Right atrium auricular region (tissue), 2 donors: ENCODE data around the gene TEX28. TPM values are rescaled to one million over a fixed set of nuclear protein-coding genes. Genes with fewer than 3 reads are reported as not detected.
"Not testable (repeated sequence)": the region's sequence is repeated elsewhere in the genome, so short reads cannot be mapped to it uniquely, and the experiment has no call there.

Source experiments
- DNase-seq: peaks from one replicate; pipeline ENCODE4 v3.0.0-alpha.2; 2019; ENCODE audit warnings: low spot score
- H3K27ac ChIP-seq, 2 donors: fragments of 200-600 bp; sonication (generic); 1 replicate in 1 of 2; 2 replicates in 1 of 2; pipeline ENCODE4 v1.5.1; 2016 to 2019
- H3K27me3 ChIP-seq, 2 donors: fragments of 200-600 bp; sonication (generic); one replicate each; pipeline versions ENCODE4 v1.5.1 to v1.6.0; 2017 to 2019
- H3K36me3 ChIP-seq: fragments of 200-600 bp; sonication (generic); one replicate; pipeline ENCODE4 v1.5.1; 2016
- H3K4me1 ChIP-seq, 2 donors: fragments of 200-600 bp; sonication (generic); one replicate each; pipeline versions ENCODE4 v1.5.1 to v1.6.0; 2017 to 2019
- H3K4me3 ChIP-seq, 2 donors: fragments of 200-600 bp; sonication (generic); 1 replicate in 1 of 2; 2 replicates in 1 of 2; pipeline ENCODE4 v1.5.1; 2017 to 2019; ENCODE audit warnings: mild to moderate bottlenecking in 1 of 2, moderate library complexity in 1 of 2
- H3K9me3 ChIP-seq, 2 donors: fragments of 200-600 bp; sonication (generic); one replicate each; pipeline ENCODE4 v1.5.1; 2019
- CTCF ChIP-seq, 2 donors: fragments of 200-600 bp; sonication (generic); IDR thresholded peaks; one replicate each; pipeline ENCODE4 v1.5.1; 2019; ENCODE audit warnings: antibody characterized with exemption in 2 of 2
- total RNA-seq, 2 donors: library from RNA; depleted of rRNA; stranded (reverse); fragments of >200 nt; gene quantifications; one replicate each; pipeline ENCODE4 v1.1.0, GENCODE V29; 2016

The TEX28 gene
- total RNA-seq, 2 donors from 2014 or later = not detected

GRCh38 chrX:154308108-154308946 lies 13.4 kb upstream of the TEX28 start:
- Histone ChIP-seq H3K9me3 (no peaks in the 10 kb centered on the region), H3K27ac (no peak overlapping the region), H3K36me3 (no peaks in the 10 kb centered on the region), H3K4me1 (no peaks in the 10 kb centered on the region), H3K27me3 (no peaks in the 10 kb centered on the region), H3K4me3 (no peak overlapping the region)
- peak; percentile 45 to 81 for TF ChIP-seq CTCF (IDR thresholded peaks at IDR 0.05)
- DNase-seq = peak; percentile 73

DNA sequence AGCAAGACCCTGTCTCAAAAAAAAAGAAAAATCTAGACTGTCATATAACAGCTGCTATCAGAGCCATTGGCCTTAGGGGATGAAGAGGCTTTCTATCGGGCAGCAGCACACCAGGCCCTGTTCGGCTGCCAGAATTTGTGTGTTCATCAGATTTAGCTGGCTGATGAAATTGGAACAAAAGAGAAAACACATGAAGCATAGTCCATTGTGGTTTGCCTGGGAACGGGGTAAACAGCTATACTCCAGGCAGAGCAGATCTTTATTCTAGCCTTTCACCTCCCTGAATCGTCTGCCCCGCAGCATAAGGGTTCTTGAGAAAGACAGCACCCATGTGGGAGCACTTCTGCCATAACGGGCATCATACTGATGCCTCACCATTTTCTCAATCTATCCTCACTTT lies 12.3 kb upstream of the TEX28 start:
- Histone ChIP-seq H3K4me1 (no peaks in the 10 kb centered on the region), H3K9me3 (no peaks in the 10 kb centered on the region), H3K36me3 (no peaks in the 10 kb centered on the region), H3K27me3 (no peaks in the 10 kb centered on the region), H3K4me3 (no peak overlapping the region), H3K27ac (no peak overlapping the region)
- no peak for DNase-seq
- TF ChIP-seq CTCF (IDR thresholded peaks at IDR 0.05) = no peak

DNA sequence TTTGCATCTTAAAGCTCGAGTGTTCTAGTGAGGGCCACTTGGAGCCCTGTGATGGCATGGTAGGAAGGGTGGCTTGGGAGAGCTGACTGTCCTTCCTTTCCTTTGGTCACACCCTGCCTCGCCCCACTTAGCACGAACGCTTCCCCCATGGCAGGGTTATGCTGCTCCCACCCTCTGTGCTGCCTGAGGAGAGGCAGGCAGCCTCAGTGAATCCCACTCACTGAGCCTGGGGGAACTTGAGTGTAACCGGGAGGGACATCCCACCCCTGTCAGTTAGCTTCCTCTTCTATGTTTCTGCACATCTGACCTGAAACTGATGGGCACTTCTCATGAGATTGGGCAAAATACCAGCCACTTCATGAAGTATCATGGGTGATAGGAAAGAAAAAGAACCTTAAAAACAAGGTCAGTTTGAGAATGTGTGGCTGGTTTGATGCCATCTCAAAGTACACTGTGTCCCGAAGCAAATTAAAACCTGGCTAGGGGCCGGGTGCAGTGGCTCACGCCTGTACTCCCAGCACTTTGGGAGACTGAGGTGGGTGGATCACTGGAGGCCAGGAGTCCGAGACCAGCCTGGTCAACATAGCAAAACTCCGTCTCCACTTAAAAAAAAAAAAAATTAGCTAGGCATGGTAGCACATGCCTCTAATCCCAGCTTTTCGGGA lies 10.7 kb upstream of the TEX28 start:
- Histone ChIP-seq H3K9me3 (no peaks in the 10 kb centered on the region), H3K4me3 (no peak overlapping the region), H3K4me1 (no peaks in the 10 kb centered on the region), H3K27ac (peak overlapping the region; percentile 27 to 55), H3K27me3 (no peaks in the 10 kb centered on the region), H3K36me3 (no peaks in the 10 kb centered on the region)
- TF ChIP-seq CTCF (IDR thresholded peaks at IDR 0.05) = no peak
- DNase-seq = no peak

GRCh38 chrX:154304846-154305245 lies 9.9 kb upstream of the TEX28 start:
- H3K4me1 ChIP-seq = no peaks in the 10 kb centered on the region
- no peak for DNase-seq
- H3K4me3 ChIP-seq = no peak overlapping the region
- peak overlapping the region in 1 of 2 donors; percentile 55 for H3K27ac ChIP-seq
- no peaks in the 10 kb centered on the region for H3K9me3 ChIP-seq
- no peaks in the 10 kb centered on the region for H3K36me3 ChIP-seq
- no peak for TF ChIP-seq CTCF (IDR thresholded peaks at IDR 0.05)
- H3K27me3 ChIP-seq = no peaks in the 10 kb centered on the region

DNA sequence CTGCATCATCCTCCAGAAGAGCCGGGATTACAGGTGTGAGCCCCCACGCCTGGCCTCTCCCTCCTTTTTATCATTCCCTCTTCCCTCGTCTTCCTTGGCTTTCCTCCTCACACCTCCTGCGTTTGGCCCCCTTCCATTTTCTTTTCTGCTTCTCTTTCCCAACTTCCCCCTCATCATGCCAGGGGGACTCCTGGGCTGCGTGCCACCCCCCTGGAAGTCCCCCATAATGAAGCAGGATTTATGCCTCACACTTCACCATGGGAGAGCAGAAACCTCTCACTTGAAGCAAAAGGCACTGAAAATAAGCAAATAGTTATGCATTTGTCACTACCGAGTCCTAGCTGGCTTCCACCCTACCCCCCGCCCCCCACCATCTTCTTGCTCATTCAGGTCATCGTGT lies 8.6 kb upstream of the TEX28 start:
- no peak for DNase-seq
- Histone ChIP-seq H3K27me3 (no peaks in the 10 kb centered on the region), H3K9me3 (no peaks in the 10 kb centered on the region), H3K4me1 (no peaks in the 10 kb centered on the region), H3K27ac (no peak overlapping the region), H3K4me3 (no peak overlapping the region), H3K36me3 (no peaks in the 10 kb centered on the region)
- TF ChIP-seq CTCF (IDR thresholded peaks at IDR 0.05) = no peak

GRCh38 chrX:154302998-154303397 lies 8.1 kb upstream of the TEX28 start:
- H3K9me3 ChIP-seq, H3K27ac ChIP-seq, H3K4me3 ChIP-seq, H3K36me3 ChIP-seq, DNase-seq, H3K27me3 ChIP-seq, H3K4me1 ChIP-seq: not testable (repeated sequence)
